Measurements from ENCODE around the gene KCNIP1.

DNA sequence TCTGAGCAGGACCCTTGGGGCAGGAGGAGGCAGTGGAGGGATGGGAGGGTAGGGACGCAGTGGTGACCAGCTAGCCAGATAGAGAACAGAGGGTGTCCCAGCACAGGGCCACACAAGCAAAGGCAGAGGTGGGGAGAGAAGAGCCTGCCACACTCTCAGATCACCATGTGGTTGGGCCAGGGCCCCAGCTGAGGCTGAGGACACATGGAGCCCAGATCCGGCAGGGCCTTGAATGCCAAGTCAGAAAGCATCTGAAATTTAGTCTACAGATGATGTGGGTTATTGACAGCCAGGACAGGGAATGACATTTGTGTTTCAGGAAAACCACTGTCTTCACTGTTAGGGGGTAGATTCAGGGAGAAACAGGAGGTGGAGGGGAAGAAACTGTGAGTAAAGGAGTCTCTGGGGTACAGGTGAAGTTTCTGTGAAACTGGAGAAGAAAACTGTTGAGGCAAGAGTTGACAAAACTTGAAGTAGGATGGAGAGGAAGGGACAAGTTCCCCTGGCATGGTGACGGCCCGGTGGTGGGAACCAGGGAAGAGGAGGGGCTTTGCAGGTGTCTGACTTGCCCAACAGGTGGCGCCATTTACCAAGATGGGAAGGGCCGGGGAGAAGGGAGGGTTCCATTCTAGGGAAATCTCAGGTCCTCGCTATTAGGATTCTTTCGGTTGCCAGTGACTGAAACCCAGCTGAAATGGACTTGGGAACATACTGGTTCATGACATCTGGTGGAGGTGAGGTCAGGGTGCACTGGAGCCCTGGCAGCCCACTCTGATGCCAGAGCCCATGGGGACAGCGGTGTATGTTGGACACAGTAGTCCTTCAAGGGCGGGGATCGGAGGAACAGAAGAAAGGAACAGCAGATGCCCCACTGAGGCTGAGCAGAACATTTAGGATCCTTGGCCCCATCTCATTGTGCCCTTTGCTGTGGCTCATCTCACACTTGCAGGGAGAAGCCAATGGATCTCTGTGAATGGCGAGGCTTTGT is 100.1 kb downstream of the KCNIP1 start:
- TF ChIP-seq POLR2A (IDR thresholded peaks at IDR 0.05) (no peak), EP300 (IDR thresholded peaks at IDR 0.05) (no peak), POLR2AphosphoS5 (IDR thresholded peaks at IDR 0.05) (no peak)
- TF ChIP-seq, protein P1, sequence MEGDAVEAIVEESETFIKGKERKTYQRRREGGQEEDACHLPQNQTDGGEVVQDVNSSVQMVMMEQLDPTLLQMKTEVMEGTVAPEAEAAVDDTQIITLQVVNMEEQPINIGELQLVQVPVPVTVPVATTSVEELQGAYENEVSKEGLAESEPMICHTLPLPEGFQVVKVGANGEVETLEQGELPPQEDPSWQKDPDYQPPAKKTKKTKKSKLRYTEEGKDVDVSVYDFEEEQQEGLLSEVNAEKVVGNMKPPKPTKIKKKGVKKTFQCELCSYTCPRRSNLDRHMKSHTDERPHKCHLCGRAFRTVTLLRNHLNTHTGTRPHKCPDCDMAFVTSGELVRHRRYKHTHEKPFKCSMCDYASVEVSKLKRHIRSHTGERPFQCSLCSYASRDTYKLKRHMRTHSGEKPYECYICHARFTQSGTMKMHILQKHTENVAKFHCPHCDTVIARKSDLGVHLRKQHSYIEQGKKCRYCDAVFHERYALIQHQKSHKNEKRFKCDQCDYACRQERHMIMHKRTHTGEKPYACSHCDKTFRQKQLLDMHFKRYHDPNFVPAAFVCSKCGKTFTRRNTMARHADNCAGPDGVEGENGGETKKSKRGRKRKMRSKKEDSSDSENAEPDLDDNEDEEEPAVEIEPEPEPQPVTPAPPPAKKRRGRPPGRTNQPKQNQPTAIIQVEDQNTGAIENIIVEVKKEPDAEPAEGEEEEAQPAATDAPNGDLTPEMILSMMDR (IDR thresholded peaks at IDR 0.05): peak; percentile 34 to 58
